Endometrial microvascular endothelial cells (primary cell): ENCODE results near the gene MID2. TPM values are rescaled to one million over a fixed set of nuclear protein-coding genes. Genes with fewer than 3 reads are reported as not detected.
"Not testable (repeated sequence)": the region's sequence is repeated elsewhere in the genome, so short reads cannot be mapped to it uniquely, and the experiment has no call there.

Experiments
- in situ Hi-C: cut with HindIII; loops from 2 replicates; pipeline ENCODE4 v1.10.0; 2017; ENCODE audit warnings: low sequenced_read_pairs, low pct_unique_long_range_greater_than_20kb; ENCODE audit errors: inconsistent ontology term
- total RNA-seq: library from RNA; depleted of rRNA; stranded (reverse); fragments of >200 nt; gene quantifications from one replicate; pipeline ENCODE4 v1.2.3, GENCODE V29; 2015; ENCODE audit errors: inconsistent ontology term

MID2 gene
- 37.9 TPM for total RNA-seq

- in situ Hi-C loops = no loop called here
Observed at GRCh38 chrX:107825698-107826237, at the start of gene MID2. TSS of gene MID2 (plus strand) at chrX:107825866. CDS start at chrX:107826427, 561 bp downstream.

GRCh38 chrX:107776649-107777535 is 48.8 kb upstream of the MID2 start:
- in situ Hi-C loops = no loop called here

GRCh38 chrX:107777536-107777832 is 48.2 kb upstream of the MID2 start, which contains the start of gene NCBP2L:
TSS of gene NCBP2L (plus strand) at chrX:107777733. CDS start at chrX:107794221, 16,488 bp downstream.
- in situ Hi-C loops = no loop called here

- in situ Hi-C loops = no loop called here
Observed at GRCh38 chrX:107780525-107780924, 45.1 kb upstream of the MID2 start.

GRCh38 chrX:107787827-107788226 is 37.8 kb upstream of the MID2 start:
- in situ Hi-C loops = no loop called here

GRCh38 chrX:107804427-107804826 is 21.2 kb upstream of the MID2 start:
- in situ Hi-C loops = no loop called here

- in situ Hi-C loops = no loop called here
Observed at GRCh38 chrX:107805179-107805578, 20.5 kb upstream of the MID2 start.

- in situ Hi-C loops = not testable (repeated sequence)
Observed at GRCh38 chrX:107810053-107810452, 15.6 kb upstream of the MID2 start.

- in situ Hi-C loops = no loop called here
Observed at GRCh38 chrX:107818900-107819521, 6.7 kb upstream of the MID2 start.

- in situ Hi-C loops = no loop called here
Observed at GRCh38 chrX:107823042-107823441, 2.6 kb upstream of the MID2 start.

GRCh38 chrX:107823456-107823855 is 2.2 kb upstream of the MID2 start:
- in situ Hi-C loops = no loop called here

GRCh38 chrX:107826238-107827029 is 768 bp downstream of the MID2 start:
- in situ Hi-C loops = no loop called here

GRCh38 chrX:107827030-107827831 is 1.6 kb downstream of the MID2 start:
- in situ Hi-C loops = no loop called here

GRCh38 chrX:107827852-107828251 is 2.2 kb downstream of the MID2 start:
- in situ Hi-C loops = no loop called here

- in situ Hi-C loops = no loop called here
Observed at GRCh38 chrX:107829878-107830277, 4.2 kb downstream of the MID2 start.

GRCh38 chrX:107831071-107831730 is 5.5 kb downstream of the MID2 start:
- in situ Hi-C loops = no loop called here

GRCh38 chrX:107834275-107835201 is 8.9 kb downstream of the MID2 start:
- in situ Hi-C loops = no loop called here
